ENCODE data around the gene OSBPL5. TPM values are rescaled to one million over a fixed set of nuclear protein-coding genes. Genes with fewer than 3 reads are reported as not detected.

The OSBPL5 gene
- total and polyA plus RNA-seq, 9 of the 15 experiments (the other 6 are each of a cell fraction or from before 2014, with no cell fraction given) = 0.06 to 14.8 (median 3.2) TPM

- TF ChIP-seq ZNF592 (IDR thresholded peaks at IDR 0.05) (no peak), HCFC1 (IDR thresholded peaks at IDR 0.05; ENCODE audit: low read depth, low read length) (no peak), RHOXF2B (CRISPR knock-in tag; conservative IDR thresholded peaks at IDR 0.05) (no peak)
Measured at GRCh38 chr11:3214420-3214699, 49.2 kb upstream of the OSBPL5 start (continued).

DNA sequence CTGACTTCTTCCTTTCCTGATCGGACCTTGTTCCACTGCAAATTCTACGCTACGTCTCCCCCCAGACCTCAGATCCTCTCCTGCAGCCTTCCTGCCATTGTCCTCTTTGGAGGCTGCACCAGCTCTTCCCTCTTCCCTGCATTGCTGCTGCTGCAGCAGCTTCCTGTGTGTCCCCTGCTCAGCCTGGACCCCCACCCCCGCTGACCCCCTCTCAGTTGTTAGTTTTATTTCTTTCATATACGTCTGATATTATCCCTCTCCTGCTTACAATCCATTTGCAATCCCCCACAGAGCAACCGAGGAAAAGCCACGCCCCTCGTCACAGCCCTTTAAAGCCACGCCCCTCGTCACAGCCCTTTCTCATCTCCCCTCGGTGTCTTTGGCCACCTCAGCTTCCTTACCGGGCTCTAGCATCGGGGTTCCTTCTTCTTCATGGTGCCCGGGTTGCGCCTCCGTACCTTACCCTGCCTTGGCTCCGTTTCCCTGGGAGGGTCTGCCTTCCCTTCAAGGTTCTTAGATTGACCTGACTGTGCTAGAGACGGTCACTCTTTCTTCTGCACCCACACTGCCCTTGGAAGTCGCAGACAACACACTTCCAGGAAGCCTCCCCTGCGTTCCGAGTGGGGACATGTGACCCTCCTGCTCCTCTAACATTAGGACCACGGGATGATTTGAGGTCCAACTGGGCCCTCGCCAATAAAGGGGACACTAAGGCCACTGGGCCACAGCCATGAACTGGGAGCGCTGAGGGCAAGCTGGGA, 48.7 kb upstream of the OSBPL5 start:
- no peak for FAIRE-seq
- H4K20me1 ChIP-seq (replicated peaks; ENCODE audit: control insufficient read depth, insufficient read depth, low read length) = no peaks in the 10 kb centered on the region
- BruUV-seq (replicated peaks) = no TSS peak
- H3K9me1 ChIP-seq (ENCODE audit: control insufficient read depth, insufficient read depth, low read length) = no peaks in the 10 kb centered on the region
- peaks cover 0 to 7% of the 10 kb centered on the region in 2 experiments; a peak in 1 of 5 replicates for H3K27me3 ChIP-seq (ENCODE audit: control insufficient read depth in 2 of 2, insufficient read depth in 2 of 2, low read length in 2 of 2)
- WGBS (ENCODE audit: insufficient coverage, low coverage, missing lambda C conversion rate) = 6% methylated on average over 21 of the region's 24 CpGs
- ATAC-seq = peak; percentile 35; the same call in 2 of the 3 replicates
- no peak overlapping the region for H3K4me3 ChIP-seq
- no peaks in the 10 kb centered on the region for H3K79me2 ChIP-seq (ENCODE audit: control insufficient read depth, insufficient read depth, low read length)
- POLR2A ChIA-PET = interaction anchor here (0.6 to 1.0 kb wide), 2 partner anchors 18 to 648 kb away, joined by 3 read pairs; no protein-coding TSS in a partner anchor
- peak overlapping the region; percentile 54 for H3K4me2 ChIP-seq (ENCODE audit: insufficient read depth, low read length)
- in situ Hi-C loops (cut with MboI) (loop anchor here (5.0 kb wide), 1 partner anchor 102 kb away; no protein-coding TSS in a partner anchor), intact Hi-C loops (cut with micrococcal nuclease) (loop anchor here (5.0 kb wide), 1 partner anchor 177 kb away; no protein-coding TSS in a partner anchor)
- H3K9ac ChIP-seq (ENCODE audit: insufficient read depth in 1 of 2, low read depth in 2 of 2, low read length in 2 of 2) = peak overlapping the region in 1 of 2 experiments; percentile 75; a peak in 1 of 4 replicates
- no peaks in the 10 kb centered on the region for H3K9me3 ChIP-seq (replicated peaks; ENCODE audit: control insufficient read depth, insufficient read depth, low read depth, low read length)
- H2AFZ ChIP-seq (ENCODE audit: low read depth, low read length) = peak overlapping the region; percentile 87
- peaks cover 4 to 35% of the 10 kb centered on the region in 2 experiments; a peak in 3 of 5 replicates for H3K4me1 ChIP-seq (replicated peaks in 1 of 2; ENCODE audit: control insufficient read depth in 2 of 2, insufficient read depth in 2 of 2, low read length in 2 of 2)
- CTCF ChIA-PET (ENCODE audit: low intra/inter-chr PET ratio) = interaction anchor here (0.6 kb wide), 1 partner anchor 395 kb away, joined by 3 read pairs; no protein-coding TSS in a partner anchor
- no peak overlapping the region for H3K27ac ChIP-seq (ENCODE audit: extremely low read depth, low read depth, low read length)
- DNase-seq (ENCODE audit: extremely low read depth in 1 of 4, low spot score in 3 of 4) = peak in 1 of 4 experiments; percentile 56
- no peaks in the 10 kb centered on the region for H3K36me3 ChIP-seq (ENCODE audit: control insufficient read depth, insufficient read depth, low read length)
- TF ChIP-seq FIP1L1 (IDR thresholded peaks at IDR 0.05; ENCODE audit: low read depth, low read length, poor library complexity, severe bottlenecking) = no peak
- TF ChIP-seq, protein P1, sequence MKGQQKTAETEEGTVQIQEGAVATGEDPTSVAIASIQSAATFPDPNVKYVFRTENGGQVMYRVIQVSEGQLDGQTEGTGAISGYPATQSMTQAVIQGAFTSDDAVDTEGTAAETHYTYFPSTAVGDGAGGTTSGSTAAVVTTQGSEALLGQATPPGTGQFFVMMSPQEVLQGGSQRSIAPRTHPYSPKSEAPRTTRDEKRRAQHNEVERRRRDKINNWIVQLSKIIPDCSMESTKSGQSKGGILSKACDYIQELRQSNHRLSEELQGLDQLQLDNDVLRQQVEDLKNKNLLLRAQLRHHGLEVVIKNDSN (CRISPR knock-in tag; IDR thresholded peaks at IDR 0.05) = no peak
- no peak for TF ChIP-seq MAFK (IDR thresholded peaks at IDR 0.05; ENCODE audit: low read length)
- TF ChIP-seq ARHGAP35 (IDR thresholded peaks at IDR 0.05; ENCODE audit: partially characterized antibody) = no peak
- TF ChIP-seq HDAC2 (IDR thresholded peaks at IDR 0.05) = no peak
- TF ChIP-seq, protein P2, sequence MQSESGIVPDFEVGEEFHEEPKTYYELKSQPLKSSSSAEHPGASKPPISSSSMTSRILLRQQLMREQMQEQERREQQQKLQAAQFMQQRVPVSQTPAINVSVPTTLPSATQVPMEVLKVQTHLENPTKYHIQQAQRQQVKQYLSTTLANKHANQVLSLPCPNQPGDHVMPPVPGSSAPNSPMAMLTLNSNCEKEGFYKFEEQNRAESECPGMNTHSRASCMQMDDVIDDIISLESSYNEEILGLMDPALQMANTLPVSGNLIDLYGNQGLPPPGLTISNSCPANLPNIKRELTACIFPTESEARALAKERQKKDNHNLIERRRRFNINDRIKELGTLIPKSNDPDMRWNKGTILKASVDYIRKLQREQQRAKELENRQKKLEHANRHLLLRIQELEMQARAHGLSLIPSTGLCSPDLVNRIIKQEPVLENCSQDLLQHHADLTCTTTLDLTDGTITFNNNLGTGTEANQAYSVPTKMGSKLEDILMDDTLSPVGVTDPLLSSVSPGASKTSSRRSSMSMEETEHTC (IDR thresholded peaks at IDR 0.05) = no peak
- no peak for TF ChIP-seq CREB1 (IDR thresholded peaks at IDR 0.05)
- TF ChIP-seq CREB1 (CRISPR knock-in tag; IDR thresholded peaks at IDR 0.05) = no peak
- TF ChIP-seq NR3C1 (CRISPR knock-in tag; IDR thresholded peaks at IDR 0.05) = no peak
- TF ChIP-seq ATF3 (IDR thresholded peaks at IDR 0.05) = no peak
- no peak for TF ChIP-seq ATF3 (CRISPR knock-in tag; conservative IDR thresholded peaks at IDR 0.05)
